K562 (cell line): ENCODE results near the gene NKIRAS1. TPM values are rescaled to one million over a fixed set of nuclear protein-coding genes. Genes with fewer than 3 reads are reported as not detected.

Source experiments
- ATAC-seq: fragments of 200-7000 bp; cut with Tn5 transposase; 3 replicates; pipeline ENCODE4 v1.9.1; 2020; ENCODE audit warnings: moderate library complexity
- BruUV-seq: library from RNA; stranded (reverse); fragments of 400-500 nt; replicated peaks from 2 replicates; lab custom pipeline; 2021; lab: Mats Ljungman, UMichigan
- CTCF ChIA-PET: fragments of 300-600 bp; formaldehyde crosslinking; extraction: SDS; loops from one replicate; lab custom pipeline; 2021; ENCODE audit warnings: low intra/inter-chr PET ratio; lab: Yijun Ruan, JAX
- POLR2A ChIA-PET: fragments of 300-600, 350-650 bp; sonication (Branson Sonifier 250); formaldehyde crosslinking; extraction: SDS; loops from one replicate; lab custom pipeline; 2021; ENCODE audit warnings: antibody characterized with exemption, inconsistent platforms; lab: Yijun Ruan, JAX
- DNase-seq, 4 experiments: peaks; one replicate each; pipeline versions ENCODE4 v3.0.0 to v3.0.0-alpha.2; 2011 to 2018; ENCODE audit warnings: low spot score in 3 of 4, mixed read lengths in 3 of 4; ENCODE audit errors: extremely low read depth in 1 of 4
- FAIRE-seq: peaks from 2 replicates; lab custom pipeline; 2011; peaks lifted over from hg19 to GRCh38; lab: Jason Lieb, UNC
- H2AFZ ChIP-seq: 2 replicates; pipeline ENCODE4 v1.6.0; 2011; ENCODE audit warnings: low read depth, low read length, control low read depth, inconsistent platforms
- H3K27ac ChIP-seq: fragments of 200-600 bp; 3 replicates; pipeline ENCODE4 v1.8.0; 2011; ENCODE audit warnings: low read depth, mild to moderate bottlenecking, control low read depth, inconsistent platforms, low read length, moderate library complexity, mixed read lengths; ENCODE audit errors: extremely low read depth
- H3K27me3 ChIP-seq, 2 experiments: fragments of 300-600 bp in 1 of 2; 2 replicates in 1 of 2; 3 replicates in 1 of 2; pipeline versions ENCODE4 v1.6.0 to v1.8.0; 2011; ENCODE audit warnings: inconsistent platforms in 2 of 2, low read length in 2 of 2, mild to moderate bottlenecking in 1 of 2, mixed read lengths in 1 of 2, moderate library complexity in 1 of 2; ENCODE audit not compliant: control insufficient read depth in 2 of 2, insufficient read depth in 2 of 2
- H3K36me3 ChIP-seq: fragments of 300-600 bp; 3 replicates; pipeline ENCODE4 v1.8.0; 2011; ENCODE audit warnings: mild to moderate bottlenecking, low read length, inconsistent platforms; ENCODE audit not compliant: control insufficient read depth, insufficient read depth
- H3K4me1 ChIP-seq, 2 experiments: fragments of 200-600 bp in 1 of 2; replicated peaks in 1 of 2; 2 replicates in 1 of 2; 3 replicates in 1 of 2; pipeline versions ENCODE4 v1.5.1 to v1.8.0; 2011; ENCODE audit warnings: inconsistent platforms in 2 of 2, low read length in 2 of 2, mild to moderate bottlenecking in 1 of 2, mixed read lengths in 1 of 2, moderate library complexity in 1 of 2; ENCODE audit not compliant: control insufficient read depth in 2 of 2, insufficient read depth in 2 of 2
- H3K4me2 ChIP-seq: 2 replicates; pipeline ENCODE4 v1.6.1; 2011; ENCODE audit warnings: low read length, control low read depth, inconsistent platforms, mixed read lengths; ENCODE audit not compliant: insufficient read depth
- H3K4me3 ChIP-seq: fragments of 200-600 bp; sonication (generic), shearing (Covaris generic); 2 replicates; pipeline ENCODE4 v1.5.1; 2016; ENCODE audit warnings: control low read depth, inconsistent platforms
- H3K79me2 ChIP-seq: fragments of 200-600 bp; 3 replicates; pipeline ENCODE4 v1.8.0; 2011; ENCODE audit warnings: low read length, inconsistent platforms; ENCODE audit not compliant: control insufficient read depth, insufficient read depth
- H3K9ac ChIP-seq, 2 experiments: 2 replicates each; pipeline versions ENCODE4 v1.6.0 to v1.6.1; 2011; ENCODE audit warnings: low read depth in 2 of 2, low read length in 2 of 2, control low read depth in 1 of 2, inconsistent platforms in 1 of 2, mild to moderate bottlenecking in 1 of 2, mixed read lengths in 1 of 2; ENCODE audit not compliant: insufficient read depth in 1 of 2
- H3K9me1 ChIP-seq: one replicate; pipeline ENCODE4 v1.6.0; 2011; ENCODE audit warnings: inconsistent platforms, mild to moderate bottlenecking, low read length, moderate library complexity; ENCODE audit not compliant: control insufficient read depth, insufficient read depth
- H3K9me3 ChIP-seq: replicated peaks from 2 replicates; pipeline ENCODE4 v1.5.1; 2011; ENCODE audit warnings: low read depth, low read length, inconsistent platforms; ENCODE audit not compliant: control insufficient read depth, insufficient read depth
- H4K20me1 ChIP-seq: replicated peaks from 2 replicates; pipeline ENCODE4 v1.6.1; 2011; ENCODE audit warnings: low read length, inconsistent platforms, mixed read lengths; ENCODE audit not compliant: control insufficient read depth, insufficient read depth
- C11orf30 ChIP-seq: fragments of 450-650 bp; IDR thresholded peaks from 2 replicates; pipeline ENCODE4 v1.6.1; 2016; ENCODE audit warnings: low read depth, mild to moderate bottlenecking
- CREB1 ChIP-seq, 2 experiments: sonication (generic) in 1 of 2; formaldehyde crosslinking in 1 of 2; IDR thresholded peaks; 2 replicates each; pipeline versions ENCODE4 v1.6.1 to v1.8.0; 2012 to 2022; ENCODE audit warnings: inconsistent platforms in 1 of 2, mild to moderate bottlenecking in 1 of 2, missing genetic modification reagents in 1 of 2, moderate library complexity in 1 of 2
- CREBBP ChIP-seq: IDR thresholded peaks from one replicate; pipeline ENCODE4 v1.6.1; 2012; ENCODE audit warnings: low read depth, mild to moderate bottlenecking, control low read depth, inconsistent platforms, low read length
- PRMT5 ChIP-seq: sonication (generic); formaldehyde crosslinking; IDR thresholded peaks from 2 replicates; pipeline ENCODE4 v1.5.0; 2020; ENCODE audit warnings: missing genetic modification reagents
- THRB ChIP-seq: fragments of 450-650 bp; formaldehyde crosslinking; conservative IDR thresholded peaks from 2 replicates; pipeline ENCODE4 v1.4.0; 2022; ENCODE audit warnings: mild to moderate bottlenecking, missing genetic modification characterization
- ZNF316 ChIP-seq: fragments of 450-650 bp; IDR thresholded peaks from 2 replicates; pipeline ENCODE4 v1.6.1; 2016
- WGBS: fragments of 100-300 bp; shearing (Covaris generic); methylation state at CpG from one replicate; pipeline ENCODE4 v1.1.6; 2016; ENCODE audit warnings: low coverage, mixed read lengths; ENCODE audit not compliant: insufficient coverage; ENCODE audit errors: missing lambda C conversion rate; 5-methylcytosine and 5-hydroxymethylcytosine counted together
- in situ Hi-C: fragments of 300-500 bp; cut with MboI; formaldehyde crosslinking; loops from 4 replicates; pipeline ENCODE4 v1.15.0; 2018; ENCODE audit warnings: inconsistent platforms, mixed read lengths
- intact Hi-C: fragments of 100-400 bp; cut with micrococcal nuclease; formaldehyde crosslinking; loops from 2 replicates; pipeline ENCODE4 v1.14.2; 2022
- polyA plus RNA-seq, 8 experiments: library from polyadenylated mRNA; depleted of rRNA in 4 of 8; stranded (reverse) in 5 of 8; unstranded in 3 of 8; fragments of >200 nt; fragmentation: Nextera tagmentation in 2 of 8; fragmentation: Illumina TruSeq in 1 of 8; extraction: Ambion mirVana in 2 of 8; extraction: Trizol in 1 of 8; gene quantifications; 2 replicates each; pipeline versions ENCODE4 v1.2.1 to v1.2.3, GENCODE V29; 2011 to 2014; ENCODE audit warnings: inconsistent platforms in 1 of 8, missing spikeins in 1 of 8
- total RNA-seq, 7 experiments: library from RNA; depleted of rRNA in 6 of 7; stranded (reverse); fragments of >200 nt in 6 of 7; fragmentation: Illumina TruSeq in 2 of 7; extraction: Trizol in 2 of 7; gene quantifications; 2 replicates each; pipeline versions ENCODE4 v1.2.1 to v1.2.3, GENCODE V29; 2011 to 2021; ENCODE audit warnings: low replicate concordance in 1 of 7

The NKIRAS1 gene
- total and polyA plus RNA-seq, 9 of the 15 experiments (the other 6 are each of a cell fraction or from before 2014, with no cell fraction given) = 5.1 to 10.3 (median 6.3) TPM

GRCh38 chr3:23911397-23911796 is 5.4 kb downstream of the NKIRAS1 start:
- in situ Hi-C loops = no loop called here
- no peak for ATAC-seq
- H3K79me2 ChIP-seq = peaks cover 21% of the 10 kb centered on the region
- H3K9me3 ChIP-seq = no peaks in the 10 kb centered on the region
- POLR2A ChIA-PET = no interaction called here
- DNase-seq = no peak
- H3K4me1 ChIP-seq = peaks cover 2 to 14% of the 10 kb centered on the region in 2 experiments
- no peak overlapping the region for H2AFZ ChIP-seq
- no peaks in the 10 kb centered on the region for H3K9me1 ChIP-seq
- CTCF ChIA-PET = no interaction called here
- BruUV-seq = no TSS peak
- WGBS = 45% methylated on average over 2 of the region's 2 CpGs
- intact Hi-C loops = loop anchor here (10.0 kb wide), 1 partner anchor 583 kb away; the partner anchor contains the start of gene THRB
- TF ChIP-seq ZNF316 (peak; percentile 75), PRMT5 (CRISPR knock-in tag) (no peak), C11orf30 (peak; percentile 45; the same call in 1 of the 2 replicates)
- H3K27ac ChIP-seq = no peak overlapping the region
- peaks cover 17% of the 10 kb centered on the region; the same call in 2 of the 3 replicates for H3K36me3 ChIP-seq
- no peaks in the 10 kb centered on the region for H4K20me1 ChIP-seq
- H3K27me3 ChIP-seq = no peaks in the 10 kb centered on the region
- H3K4me3 ChIP-seq = no peak overlapping the region
- no peak overlapping the region for H3K4me2 ChIP-seq
- no peak for FAIRE-seq
- H3K9ac ChIP-seq = no peak overlapping the region

GRCh38 chr3:23909341-23909740 is 7.4 kb downstream of the NKIRAS1 start:
- H3K27me3 ChIP-seq = no peaks in the 10 kb centered on the region
- no peaks in the 10 kb centered on the region for H3K9me1 ChIP-seq
- ChIA-PET CTCF (no interaction called here), POLR2A (interaction anchor here (7.2 kb wide), 1 partner anchor 8 kb away, joined by 71 read pairs; the partner anchor contains the start of genes NKIRAS1 and RPL15)
- no peak for FAIRE-seq
- H3K79me2 ChIP-seq = peaks cover under 1% of the 10 kb centered on the region; the same call in 1 of the 3 replicates
- H4K20me1 ChIP-seq = no peaks in the 10 kb centered on the region
- H3K4me3 ChIP-seq = no peak overlapping the region
- peaks cover 18% of the 10 kb centered on the region; the same call in 2 of the 3 replicates for H3K36me3 ChIP-seq
- in situ Hi-C loops (no loop called here), intact Hi-C loops (loop anchor here (5.0 kb wide), 1 partner anchor 38 kb away; the partner anchor contains the start of gene NR1D2)
- no peak for DNase-seq
- 0 out of 2 replicates have a peak, but pooled peaks cover under 1% of the 10 kb centered on the region for H3K9me3 ChIP-seq
- BruUV-seq = no TSS peak
- H2AFZ ChIP-seq = no peak overlapping the region
- no peak overlapping the region for H3K27ac ChIP-seq
- no peak overlapping the region for H3K9ac ChIP-seq
- TF ChIP-seq THRB (CRISPR knock-in tag) (no peak), CREBBP (no peak), CREB1 (IDR thresholded peaks at IDR 0.05) (no peak), CREB1 (CRISPR knock-in tag; IDR thresholded peaks at IDR 0.05) (no peak)
- H3K4me2 ChIP-seq = no peak overlapping the region
- H3K4me1 ChIP-seq = peaks cover 2 to 9% of the 10 kb centered on the region in 2 experiments; a peak in 4 of 5 replicates
- no peak for ATAC-seq
- WGBS = 78% methylated on average over 7 of the region's 7 CpGs
